HEK293T (cell line): Measurements from ENCODE around the gene GSTP1.

Experiments used
- ARNT ChIP-seq: fragments of 450-650 bp; IDR thresholded peaks from 2 replicates; pipeline ENCODE4 v1.6.1; 2017; ENCODE audit warnings: mild to moderate bottlenecking
- ELF4 ChIP-seq: fragments of 450-650 bp; IDR thresholded peaks from 2 replicates; pipeline ENCODE4 v1.6.1; 2017; ENCODE audit warnings: antibody characterized with exemption
- FOXA1 ChIP-seq: fragments of 450-650 bp; IDR thresholded peaks from 2 replicates; pipeline ENCODE4 v1.6.1; 2016; ENCODE audit warnings: mild to moderate bottlenecking
- FOXK2 ChIP-seq: fragments of 450-650 bp; IDR thresholded peaks from 2 replicates; pipeline ENCODE4 v1.6.1; 2016; ENCODE audit warnings: mild to moderate bottlenecking
- FOXM1 ChIP-seq: fragments of 450-650 bp; IDR thresholded peaks from 2 replicates; pipeline ENCODE4 v1.6.1; 2017; ENCODE audit warnings: mild to moderate bottlenecking, borderline replicate concordance
- L3MBTL2 ChIP-seq: fragments of 450-650 bp; conservative IDR thresholded peaks from 2 replicates; pipeline ENCODE4 v1.6.1; 2016; ENCODE audit warnings: mild to moderate bottlenecking
- LEF1 ChIP-seq: fragments of 450-650 bp; IDR thresholded peaks from 2 replicates; pipeline ENCODE4 v1.6.1; 2017; ENCODE audit warnings: mild to moderate bottlenecking, borderline replicate concordance
- PKNOX1 ChIP-seq: fragments of 450-650 bp; IDR thresholded peaks from 2 replicates; pipeline ENCODE4 v1.6.1; 2016
- SP1 ChIP-seq: fragments of 450-650 bp; IDR thresholded peaks from 2 replicates; pipeline ENCODE4 v1.6.1; 2017

GRCh38 chr11:67611165-67611564 lies 27.6 kb downstream of the GSTP1 start:
- TF ChIP-seq FOXK2: no peak
- TF ChIP-seq SP1: no peak
- no peak for TF ChIP-seq ELF4
- no peak for TF ChIP-seq ARNT
- no peak for TF ChIP-seq FOXM1
- TF ChIP-seq PKNOX1: no peak
- no peak for TF ChIP-seq L3MBTL2
- TF ChIP-seq FOXA1: no peak
- no peak for TF ChIP-seq LEF1
